HG02852 (cell line): ENCODE data around the gene HMGCS2.
"Not testable (repeated sequence)": the region's sequence is repeated elsewhere in the genome, so short reads cannot be mapped to it uniquely, and the experiment has no call there.

Source experiments
- ATAC-seq: cut with Tn5 transposase; IDR thresholded peaks from one replicate; pipeline ENCODE4 v1.9.1; 2021; ENCODE audit warnings: mild to moderate bottlenecking, moderate library complexity; ENCODE audit not compliant: unreplicated experiment

HMGCS2 gene

DNA sequence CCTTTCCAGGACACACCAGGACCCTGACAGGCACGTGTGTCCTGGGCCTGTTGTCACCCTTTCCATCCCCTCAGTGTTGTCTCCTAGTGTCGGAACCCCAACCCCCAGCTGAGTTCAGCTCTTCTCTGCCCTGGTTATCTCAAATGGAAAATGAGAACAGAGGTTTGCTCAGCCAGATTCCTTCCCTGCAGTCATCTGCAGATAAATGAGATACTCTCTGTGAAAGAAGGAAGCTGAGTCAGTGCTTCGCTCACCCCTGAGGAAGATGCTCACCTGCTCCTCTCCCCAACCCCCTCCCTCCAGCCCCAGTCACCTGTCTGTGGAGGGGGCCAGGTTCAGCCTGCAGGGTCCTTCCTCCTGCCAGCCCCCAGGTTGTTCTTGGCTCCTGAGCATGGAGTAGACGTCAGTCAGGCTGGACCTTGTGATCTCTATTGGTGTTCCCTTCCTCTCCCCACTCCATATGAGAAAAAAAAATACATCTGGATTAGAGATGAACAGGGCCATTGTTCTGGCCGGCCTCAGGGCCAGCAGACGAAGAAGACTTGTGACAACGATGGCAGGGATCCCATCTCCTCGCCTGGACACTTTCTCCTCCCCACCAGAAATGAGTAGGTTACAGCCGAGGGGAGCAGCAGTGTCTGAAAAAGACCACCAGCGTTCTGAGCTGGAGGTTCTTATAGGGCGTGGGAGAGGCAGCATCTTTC is 36.1 kb downstream of the HMGCS2 start:
- no peak for ATAC-seq

- ATAC-seq = no peak
Observed at GRCh38 chr1:119731741-119732430, 36.8 kb downstream of the HMGCS2 start.

DNA sequence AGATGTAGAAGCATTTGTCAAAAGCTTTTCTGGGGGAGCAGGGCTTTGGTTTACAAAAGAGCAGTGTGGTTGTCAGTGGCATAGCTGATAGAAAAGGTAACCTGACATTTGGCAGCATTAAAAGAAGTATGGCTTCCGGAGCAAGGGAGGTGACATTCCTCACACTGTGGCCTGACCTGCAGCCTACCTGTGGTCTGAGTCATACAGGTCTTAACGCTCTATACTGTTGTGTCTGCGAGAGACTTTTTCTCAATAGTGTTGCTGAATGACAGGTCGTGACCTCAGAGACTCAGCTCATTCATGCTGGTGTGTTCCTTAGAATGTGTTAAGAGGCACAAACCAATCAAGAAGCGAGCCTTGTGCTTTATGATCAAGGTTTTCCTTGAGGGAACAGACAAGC is 37.6 kb downstream of the HMGCS2 start:
- ATAC-seq = no peak

- no peak for ATAC-seq
Observed at GRCh38 chr1:119729044-119729443, 39.7 kb downstream of the HMGCS2 start.

- peak; percentile 83 for ATAC-seq
Observed at GRCh38 chr1:119727991-119728390, 40.7 kb downstream of the HMGCS2 start.

DNA sequence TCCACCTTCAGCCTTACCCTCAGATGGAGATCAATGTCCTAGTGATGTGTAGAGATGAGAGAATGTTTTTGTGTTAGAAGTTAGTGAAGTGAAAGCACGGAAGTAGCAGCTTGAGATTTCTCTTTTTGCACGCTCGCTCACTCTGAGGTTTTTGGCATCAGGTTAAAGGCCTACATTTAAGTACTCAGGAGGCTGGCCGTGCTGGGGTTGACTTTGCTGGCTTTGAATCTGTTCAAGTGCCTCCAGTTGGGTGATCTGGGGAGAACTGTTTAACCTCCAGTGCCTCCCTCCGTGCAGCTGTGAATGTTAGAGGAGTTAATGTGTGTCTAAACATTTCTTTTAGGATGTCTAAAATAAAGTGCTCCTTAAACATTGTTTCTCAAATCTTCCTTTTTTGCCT is 43.1 kb downstream of the HMGCS2 start:
- ATAC-seq = no peak

- no peak for ATAC-seq
Observed at GRCh38 chr1:119724611-119725218, 44.0 kb downstream of the HMGCS2 start.

DNA sequence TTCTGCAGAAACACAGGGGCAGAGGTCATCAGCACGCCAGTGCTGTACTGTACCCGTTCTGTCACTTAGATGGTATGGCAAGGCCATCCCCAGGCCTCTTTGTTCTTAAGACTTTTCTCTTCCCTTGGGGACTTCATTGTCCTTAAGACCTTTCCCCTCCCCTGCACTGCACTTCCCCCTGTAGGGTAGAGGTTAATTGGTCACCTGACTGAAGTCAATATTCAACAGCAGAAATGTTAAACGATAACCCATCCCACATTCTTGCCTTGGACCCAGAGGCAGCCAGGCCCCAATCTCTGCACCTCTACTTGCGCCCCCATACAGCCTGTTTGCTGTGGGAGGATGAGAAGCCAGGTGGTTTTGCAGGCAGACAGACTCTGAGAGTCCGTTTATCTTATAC is 46.8 kb downstream of the HMGCS2 start:
- ATAC-seq = no peak

- ATAC-seq = no peak
Observed at GRCh38 chr1:119720866-119721440, 47.8 kb downstream of the HMGCS2 start.

DNA sequence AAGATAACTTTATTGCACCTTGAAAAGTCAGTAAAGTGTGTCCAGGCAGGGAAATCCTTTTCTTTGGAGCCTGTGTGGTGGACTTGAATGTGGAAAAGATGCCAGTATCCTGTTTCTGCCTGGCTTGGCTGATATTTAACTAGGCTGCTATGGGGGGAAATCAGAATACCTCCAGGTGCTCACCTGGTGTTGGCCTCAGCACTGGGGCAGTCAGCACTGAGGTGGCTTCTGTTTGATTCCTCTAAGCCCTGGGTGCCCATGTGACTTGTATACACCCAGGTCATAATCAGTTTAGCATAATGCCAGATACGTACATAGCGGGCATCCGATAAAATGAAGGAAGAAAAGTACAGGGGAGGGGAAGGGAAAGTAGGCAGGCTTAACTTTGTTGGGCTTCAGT is 49.7 kb downstream of the HMGCS2 start:
- ATAC-seq = no peak

GRCh38 chr1:119718409-119718808 is 50.3 kb downstream of the HMGCS2 start:
- ATAC-seq = no peak

GRCh38 chr1:119715542-119715941 is 53.2 kb downstream of the HMGCS2 start:
- ATAC-seq = no peak

GRCh38 chr1:119714583-119714982 is 54.1 kb downstream of the HMGCS2 start:
- no peak for ATAC-seq

- no peak for ATAC-seq
Observed at GRCh38 chr1:119713749-119714456, 54.8 kb downstream of the HMGCS2 start.

DNA sequence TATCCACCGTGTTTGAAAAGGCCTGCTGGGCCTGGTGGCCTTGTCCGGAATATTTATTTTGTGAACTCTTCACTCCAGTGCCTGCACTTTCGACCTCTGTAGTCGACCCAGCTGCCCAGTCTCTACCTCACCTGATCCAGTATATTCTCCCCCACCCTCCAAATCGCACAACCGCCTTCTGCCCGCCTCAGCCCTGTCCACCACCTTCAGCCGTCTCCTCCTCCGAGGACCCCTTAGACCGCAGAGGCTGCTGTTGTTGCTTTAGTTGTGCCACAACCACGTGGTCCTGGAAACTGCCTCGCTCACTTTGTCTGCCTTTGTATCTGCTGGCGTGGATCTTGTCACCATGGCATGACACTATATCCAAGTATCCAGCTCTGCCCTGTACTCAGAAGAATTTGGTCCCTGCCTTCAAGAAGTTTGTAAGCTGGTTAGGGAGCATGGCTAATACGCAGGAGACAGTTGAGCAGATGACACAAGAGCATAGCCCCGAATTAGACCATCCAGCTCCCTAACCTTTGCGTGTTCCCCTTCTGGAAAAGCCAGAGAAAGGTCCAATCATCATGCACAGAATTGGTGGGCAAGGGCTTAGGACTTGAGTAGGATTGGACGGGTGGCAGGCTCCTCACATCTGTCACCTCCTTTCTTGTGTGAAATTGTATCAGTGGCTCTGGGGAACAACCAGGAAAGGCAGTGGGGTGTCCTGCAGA is 55.5 kb downstream of the HMGCS2 start:
- ATAC-seq = no peak

- peak; percentile 21 for ATAC-seq
Observed at GRCh38 chr1:119712342-119713038, 56.2 kb downstream of the HMGCS2 start.

DNA sequence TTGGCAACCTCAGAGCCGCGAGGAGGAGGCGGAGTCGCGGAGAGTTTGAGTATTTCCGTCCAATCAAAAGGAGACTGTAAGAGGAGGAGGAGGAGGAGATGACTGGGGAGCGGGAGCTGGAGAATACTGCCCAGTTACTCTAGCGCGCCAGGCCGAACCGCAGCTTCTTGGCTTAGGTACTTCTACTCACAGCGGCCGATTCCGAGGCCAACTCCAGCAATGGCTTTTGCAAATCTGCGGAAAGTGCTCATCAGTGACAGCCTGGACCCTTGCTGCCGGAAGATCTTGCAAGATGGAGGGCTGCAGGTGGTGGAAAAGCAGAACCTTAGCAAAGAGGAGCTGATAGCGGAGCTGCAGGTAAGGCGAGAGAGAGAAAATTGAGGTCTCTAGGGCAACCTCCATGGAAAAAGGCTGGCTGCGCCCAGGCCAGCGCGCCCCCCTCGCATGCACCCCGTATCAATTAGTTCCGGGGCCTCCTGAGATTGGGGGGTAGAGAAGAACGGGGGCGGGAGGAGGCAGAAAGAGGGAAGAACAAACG is 56.8 kb downstream of the HMGCS2 start, which contains the start of gene PHGDH:
TSS of gene PHGDH (plus strand) at position 131 of the 538 bp plus-strand sequence. CDS start at position 220, 89 bp downstream.
- peak; percentile 76 for ATAC-seq

- not testable (repeated sequence) for ATAC-seq
Observed at GRCh38 chr1:119711356-119711803, 57.3 kb downstream of the HMGCS2 start.

DNA sequence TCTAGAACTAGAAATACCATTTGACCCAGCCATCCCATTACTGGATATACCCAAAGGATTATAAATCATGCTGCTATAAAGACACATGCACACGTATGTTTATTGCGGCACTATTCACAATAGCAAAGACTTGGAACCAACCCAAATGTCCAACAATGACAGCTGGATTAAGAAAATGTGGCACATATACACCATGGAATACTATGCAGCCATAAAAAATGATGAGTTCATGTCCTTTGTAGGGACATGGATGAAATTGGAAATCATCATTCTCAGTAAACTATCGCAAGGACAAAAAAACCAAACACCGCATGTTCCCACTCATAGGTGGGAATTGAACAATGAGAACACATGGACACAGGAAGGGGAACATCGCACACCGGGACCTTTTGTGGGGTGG is 62.1 kb downstream of the HMGCS2 start:
- not testable (repeated sequence) for ATAC-seq
